Measurements from ENCODE around the gene CPVL. TPM values are rescaled to one million over a fixed set of nuclear protein-coding genes. Genes with fewer than 3 reads are reported as not detected.

CPVL gene
- total and polyA plus RNA-seq, 3 experiments from 2014 or later = 1.0 to 1.3 TPM; not detected in 1

- Mint-ChIP-seq H3K27me3 (peaks cover 40 to 60% of the 10 kb centered on the region in 2 donors), H3K36me3 (no peaks in the 10 kb centered on the region), H3K4me3 (peak within 1 kb of the TSS in 6 of 7 donors; percentile 15 to 68 (median 58)), H3K27ac (no peak within 1 kb of the TSS), H3K9me3 (no peaks in the 10 kb centered on the region), H3K4me1 (peaks cover 4 to 23% (median 5%) of the 10 kb centered on the region in 3 donors)
- CTCF ChIA-PET = interaction anchor here (1.7 kb wide), 1 partner anchor 31 kb away, joined by 6 read pairs; no protein-coding TSS in a partner anchor
- H3K36me3 ChIP-seq (ENCODE audit: insufficient read depth, low read length) = no peaks in the 10 kb centered on the region
- no peaks in the 10 kb centered on the region for H3K4me1 ChIP-seq (ENCODE audit: insufficient read depth, low read length)
- no peak within 1 kb of the TSS for H3K27ac ChIP-seq (ENCODE audit: low read depth, low read length)
- H3K4me3 ChIP-seq (ENCODE audit: low read length) = no peak within 1 kb of the TSS
- no peaks in the 10 kb centered on the region for H3K9me3 ChIP-seq (ENCODE audit: low read length)
- POLR2A ChIA-PET = no interaction called here
- peaks cover 17% of the 10 kb centered on the region for H3K27me3 ChIP-seq (ENCODE audit: insufficient read depth, low read length, poor library complexity, severe bottlenecking)
- no peak for DNase-seq
Measured at GRCh38 chr7:28958235-28958979, 187.9 kb downstream of the CPVL start, which contains the start of gene TRIL. TSS of gene TRIL (minus strand) at chr7:28958330. CDS start at chr7:28958046, 284 bp downstream.

DNA sequence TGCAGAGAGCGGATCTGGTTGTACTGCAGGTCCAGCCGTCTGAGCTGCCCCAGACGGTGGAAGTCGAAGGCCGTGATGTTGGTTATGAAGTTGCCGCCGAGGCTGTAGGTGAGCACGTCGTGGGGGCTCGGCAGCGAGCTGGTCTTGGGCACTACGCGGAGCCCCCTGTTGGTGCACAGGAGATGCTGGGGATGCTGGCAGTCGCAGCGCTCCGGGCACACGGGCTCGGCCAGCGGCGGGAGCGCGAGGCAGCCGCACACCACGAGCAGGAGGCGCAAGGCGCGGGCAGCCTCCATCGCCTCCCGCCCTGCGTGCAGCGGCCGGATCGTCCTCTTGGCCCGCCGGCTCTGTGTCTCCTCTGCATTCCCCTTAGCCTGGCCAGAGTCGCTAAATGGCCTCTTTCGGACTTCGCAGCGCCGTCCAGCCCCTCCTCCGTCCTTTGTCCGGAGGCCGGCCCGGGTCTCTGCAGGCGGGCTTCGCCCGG, 188.5 kb downstream of the CPVL start:
- H3K9me3 Mint-ChIP-seq = no peaks in the 10 kb centered on the region
- H3K27ac Mint-ChIP-seq = no peak overlapping the region
- peaks cover 42 to 66% of the 10 kb centered on the region in 2 donors for H3K27me3 Mint-ChIP-seq
- Histone ChIP-seq H3K9me3 (ENCODE audit: low read length) (no peaks in the 10 kb centered on the region), H3K4me3 (ENCODE audit: low read length) (no peak overlapping the region), H3K27ac (ENCODE audit: low read depth, low read length) (no peak overlapping the region), H3K36me3 (ENCODE audit: insufficient read depth, low read length) (no peaks in the 10 kb centered on the region), H3K4me1 (ENCODE audit: insufficient read depth, low read length) (no peaks in the 10 kb centered on the region), H3K27me3 (ENCODE audit: insufficient read depth, low read length, poor library complexity, severe bottlenecking) (peaks cover 17% of the 10 kb centered on the region)
- H3K4me3 Mint-ChIP-seq = peak overlapping the region in 3 of 7 donors; percentile 33 to 60 (median 55)
- ChIA-PET POLR2A (no interaction called here), CTCF (interaction anchor here (1.7 kb wide), 1 partner anchor 31 kb away, joined by 6 read pairs; no protein-coding TSS in a partner anchor)
- no peaks in the 10 kb centered on the region for H3K36me3 Mint-ChIP-seq
- DNase-seq = no peak
- H3K4me1 Mint-ChIP-seq = peaks cover 4 to 23% (median 5%) of the 10 kb centered on the region in 3 donors

- POLR2A ChIA-PET = no interaction called here
Measured at GRCh38 chr7:28957064-28957750, 189.1 kb downstream of the CPVL start.

GRCh38 chr7:28956608-28957063, 189.7 kb downstream of the CPVL start:
- no peak overlapping the region for H3K4me3 ChIP-seq (ENCODE audit: low read length)
- POLR2A ChIA-PET = no interaction called here

More at GRCh38 chr7:28957064-28957750, 189.1 kb downstream of the CPVL start:
- Histone ChIP-seq H3K9me3 (ENCODE audit: low read length) (no peaks in the 10 kb centered on the region), H3K4me3 (ENCODE audit: low read length) (no peak overlapping the region), H3K4me1 (ENCODE audit: insufficient read depth, low read length) (no peaks in the 10 kb centered on the region), H3K27ac (ENCODE audit: low read depth, low read length) (no peak overlapping the region), H3K27me3 (ENCODE audit: insufficient read depth, low read length, poor library complexity, severe bottlenecking) (peaks cover 17% of the 10 kb centered on the region), H3K36me3 (ENCODE audit: insufficient read depth, low read length) (no peaks in the 10 kb centered on the region)
- CTCF ChIA-PET = interaction anchor here (1.4 to 1.7 kb wide), 2 partner anchors 30 to 35 kb away, joined by 4 to 6 read pairs; no protein-coding TSS in a partner anchor
- Mint-ChIP-seq H3K27me3 (peaks cover 42 to 68% of the 10 kb centered on the region in 2 donors), H3K36me3 (no peaks in the 10 kb centered on the region), H3K4me3 (peak overlapping the region in 5 of 7 donors; percentile 15 to 66 (median 55)), H3K4me1 (peaks cover 4 to 23% (median 5%) of the 10 kb centered on the region in 3 donors), H3K27ac (no peak overlapping the region), H3K9me3 (no peaks in the 10 kb centered on the region)
- no peak for DNase-seq

GRCh38 chr7:28955718-28956607, 190.4 kb downstream of the CPVL start:
- no peaks in the 10 kb centered on the region for H3K36me3 ChIP-seq (ENCODE audit: insufficient read depth, low read length)
- Mint-ChIP-seq H3K4me1 (peaks cover 4 to 23% (median 5%) of the 10 kb centered on the region in 3 donors), H3K9me3 (no peaks in the 10 kb centered on the region), H3K27ac (no peak overlapping the region), H3K27me3 (peaks cover 44 to 76% of the 10 kb centered on the region in 2 donors), H3K36me3 (no peaks in the 10 kb centered on the region), H3K4me3 (peak overlapping the region in 3 of 7 donors; percentile 15 to 36 (median 33))
- POLR2A ChIA-PET = no interaction called here
- CTCF ChIA-PET = interaction anchor here (1.4 kb wide), 1 partner anchor 34 kb away, joined by 4 read pairs; no protein-coding TSS in a partner anchor
- H3K9me3 ChIP-seq (ENCODE audit: low read length) = no peaks in the 10 kb centered on the region
- H3K27ac ChIP-seq (ENCODE audit: low read depth, low read length) = no peak overlapping the region
- H3K4me3 ChIP-seq (ENCODE audit: low read length) = no peak overlapping the region
- no peak for DNase-seq
- H3K4me1 ChIP-seq (ENCODE audit: insufficient read depth, low read length) = no peaks in the 10 kb centered on the region
- H3K27me3 ChIP-seq (ENCODE audit: insufficient read depth, low read length, poor library complexity, severe bottlenecking) = peaks cover 17% of the 10 kb centered on the region

More at GRCh38 chr7:28956608-28957063, 189.7 kb downstream of the CPVL start:
- H3K9me3 ChIP-seq (ENCODE audit: low read length) = no peaks in the 10 kb centered on the region
- H3K27me3 ChIP-seq (ENCODE audit: insufficient read depth, low read length, poor library complexity, severe bottlenecking) = peaks cover 17% of the 10 kb centered on the region
- H3K36me3 ChIP-seq (ENCODE audit: insufficient read depth, low read length) = no peaks in the 10 kb centered on the region
- no peak for DNase-seq
- Mint-ChIP-seq H3K27ac (no peak overlapping the region), H3K4me3 (peak overlapping the region in 1 of 7 donors; percentile 60), H3K27me3 (peaks cover 45 to 71% of the 10 kb centered on the region in 2 donors), H3K36me3 (no peaks in the 10 kb centered on the region), H3K9me3 (no peaks in the 10 kb centered on the region), H3K4me1 (peaks cover 4 to 23% (median 5%) of the 10 kb centered on the region in 3 donors)
- no peak overlapping the region for H3K27ac ChIP-seq (ENCODE audit: low read depth, low read length)
- CTCF ChIA-PET = interaction anchor here (1.4 kb wide), 1 partner anchor 34 kb away, joined by 4 read pairs; no protein-coding TSS in a partner anchor
- no peaks in the 10 kb centered on the region for H3K4me1 ChIP-seq (ENCODE audit: insufficient read depth, low read length)

- CTCF ChIA-PET = no interaction called here
- Mint-ChIP-seq H3K27ac (no peak overlapping the region), H3K27me3 (peaks cover 43 to 76% of the 10 kb centered on the region in 2 donors), H3K36me3 (no peaks in the 10 kb centered on the region), H3K9me3 (no peaks in the 10 kb centered on the region), H3K4me1 (peaks cover 4 to 23% (median 5%) of the 10 kb centered on the region in 3 donors), H3K4me3 (peak overlapping the region in 3 of 7 donors; percentile 8 to 36 (median 11))
- Histone ChIP-seq H3K27me3 (ENCODE audit: insufficient read depth, low read length, poor library complexity, severe bottlenecking) (peaks cover 17% of the 10 kb centered on the region), H3K4me3 (ENCODE audit: low read length) (no peak overlapping the region), H3K9me3 (ENCODE audit: low read length) (no peaks in the 10 kb centered on the region), H3K4me1 (ENCODE audit: insufficient read depth, low read length) (no peaks in the 10 kb centered on the region), H3K36me3 (ENCODE audit: insufficient read depth, low read length) (no peaks in the 10 kb centered on the region), H3K27ac (ENCODE audit: low read depth, low read length) (no peak overlapping the region)
- no peak for DNase-seq
- POLR2A ChIA-PET = no interaction called here
Measured at GRCh38 chr7:28955356-28955717, 191.0 kb downstream of the CPVL start.

DNA sequence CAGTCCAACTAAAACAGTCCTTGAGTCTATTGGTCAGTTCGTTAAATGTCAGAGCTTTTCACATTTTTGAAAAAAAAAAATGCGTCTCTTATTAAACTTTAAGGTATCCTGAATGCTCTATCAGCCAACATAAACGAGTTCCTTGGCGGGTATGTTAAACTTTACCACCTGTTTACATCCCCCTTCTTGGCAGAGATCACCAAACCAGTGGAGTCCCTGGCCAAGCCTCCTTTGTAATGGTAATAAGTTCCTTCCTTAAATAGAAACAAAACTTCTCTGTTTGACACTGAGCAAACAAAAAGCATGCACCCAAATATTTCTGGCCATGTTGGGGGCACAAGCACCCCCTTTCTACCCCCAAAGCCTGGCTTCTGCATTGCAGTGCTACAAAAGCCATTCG, 191.4 kb downstream of the CPVL start:
- Mint-ChIP-seq H3K4me3 (peak overlapping the region in 1 of 7 donors; percentile 8), H3K9me3 (no peaks in the 10 kb centered on the region), H3K27me3 (peaks cover 41 to 74% of the 10 kb centered on the region in 2 donors), H3K4me1 (peaks cover 4 to 23% (median 5%) of the 10 kb centered on the region in 3 donors), H3K27ac (no peak overlapping the region), H3K36me3 (no peaks in the 10 kb centered on the region)
- Histone ChIP-seq H3K4me3 (ENCODE audit: low read length) (no peak overlapping the region), H3K9me3 (ENCODE audit: low read length) (no peaks in the 10 kb centered on the region), H3K27me3 (ENCODE audit: insufficient read depth, low read length, poor library complexity, severe bottlenecking) (peaks cover 17% of the 10 kb centered on the region), H3K36me3 (ENCODE audit: insufficient read depth, low read length) (no peaks in the 10 kb centered on the region), H3K4me1 (ENCODE audit: insufficient read depth, low read length) (no peaks in the 10 kb centered on the region), H3K27ac (ENCODE audit: low read depth, low read length) (no peak overlapping the region)
- DNase-seq = no peak
- CTCF ChIA-PET = no interaction called here
- POLR2A ChIA-PET = no interaction called here

Data from CD8-positive, alpha-beta memory T cell (primary cell).